HG03571 (cell line): ENCODE results near the gene SSNA1.

Source experiments
- ATAC-seq: cut with Tn5 transposase; IDR thresholded peaks from one replicate; pipeline ENCODE4 v1.9.1; 2021; ENCODE audit not compliant: unreplicated experiment

The SSNA1 gene

DNA sequence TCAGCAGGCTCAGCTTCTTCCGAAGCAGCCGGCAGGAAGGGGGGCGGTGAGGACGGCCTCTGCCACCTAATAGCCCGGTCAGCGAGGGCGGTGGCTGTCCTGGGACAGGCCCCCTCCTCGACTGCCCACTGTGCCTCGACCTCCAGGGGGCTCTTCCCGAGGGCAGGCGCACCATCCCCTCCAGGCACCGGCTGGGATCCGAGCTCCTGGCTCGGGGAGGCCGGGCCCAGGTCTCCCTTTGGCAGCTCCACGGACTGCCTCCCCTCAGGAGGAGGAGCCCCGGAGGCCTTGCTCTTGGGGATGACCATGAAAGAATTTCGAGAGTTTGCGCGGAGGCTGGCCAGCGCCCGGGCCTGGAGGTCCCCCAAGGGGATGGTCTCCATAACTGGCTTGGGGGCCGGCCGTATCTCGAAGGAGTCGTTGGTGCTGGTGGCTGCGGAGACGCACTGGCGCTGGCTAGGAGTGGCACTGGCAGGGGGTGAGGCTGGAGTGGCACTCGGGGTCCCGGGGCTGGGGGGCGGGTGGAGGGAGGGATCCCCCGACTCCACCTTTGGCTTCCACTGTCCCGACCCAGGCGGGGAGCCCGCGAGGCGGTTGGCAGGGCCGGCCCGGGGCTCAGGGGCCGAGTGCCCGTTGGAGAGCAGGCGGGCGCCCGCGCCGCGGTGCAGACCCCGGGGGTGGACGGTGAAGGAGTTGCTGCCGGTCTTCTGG is 11.1 kb downstream of the SSNA1 start:
- no peak for ATAC-seq

- ATAC-seq, result peak; percentile 80
These were observed 12.1 kb downstream of the SSNA1 start, which contains the start of gene TPRN for GRCh38 chr9:137200311-137201204. TSS of gene TPRN (minus strand) at chr9:137200741. CDS start at chr9:137200711, 30 bp downstream.

DNA sequence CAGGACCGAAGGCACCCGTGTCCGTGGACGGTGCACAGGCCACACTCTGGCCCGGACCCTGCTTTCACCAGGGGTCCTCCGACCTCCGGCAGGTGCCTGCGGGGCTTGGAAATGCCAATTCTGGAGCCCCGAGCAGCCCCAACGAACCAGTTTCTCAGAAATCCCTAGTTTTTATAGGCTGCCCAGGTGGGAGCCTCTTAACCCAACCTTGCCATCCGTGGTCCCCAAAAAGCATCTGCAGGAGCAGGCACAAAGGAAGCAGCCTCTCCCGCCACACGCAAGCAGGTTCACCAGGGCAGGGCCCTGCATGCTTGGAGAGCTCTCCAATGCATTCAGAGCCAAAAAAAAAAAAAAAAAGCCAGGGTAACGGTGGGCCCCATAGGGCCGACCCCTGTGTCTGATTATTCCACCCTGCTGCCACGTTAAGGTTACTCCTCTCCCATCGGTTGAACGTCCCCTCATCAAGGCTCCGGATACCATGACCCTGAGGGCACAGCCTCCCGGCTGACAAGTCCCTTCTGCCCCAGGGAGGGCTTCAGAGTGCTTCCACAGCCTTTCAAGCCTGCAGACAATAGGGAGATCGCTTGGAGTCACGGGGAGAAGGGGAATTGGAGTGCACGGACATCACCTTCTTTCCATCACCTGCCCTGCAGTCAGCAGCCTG is 12.9 kb downstream of the SSNA1 start:
- ATAC-seq, result no peak

DNA sequence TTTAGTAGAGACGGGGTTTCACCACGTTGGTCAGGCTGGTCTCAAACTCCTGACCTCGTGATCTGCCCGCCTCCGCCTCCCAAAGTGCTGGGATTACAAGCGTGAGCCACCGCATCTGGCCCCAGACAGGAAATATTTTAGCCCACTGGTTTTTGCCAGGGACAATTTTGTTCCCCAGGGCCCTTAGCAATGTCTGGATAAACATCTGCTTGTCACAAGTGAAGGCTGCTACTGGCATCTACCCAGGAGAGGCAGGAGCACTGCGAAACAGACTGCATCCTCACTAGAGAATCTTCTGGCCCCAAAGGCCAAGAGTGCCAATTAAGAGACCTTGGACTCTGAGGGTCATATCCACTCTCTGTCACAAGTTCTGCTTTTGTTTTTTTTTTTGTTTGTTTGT is 14.5 kb downstream of the SSNA1 start:
- ATAC-seq, result no peak

GRCh38 chr9:137204731-137205125 is 16.3 kb downstream of the SSNA1 start:
- ATAC-seq, result no peak

- no peak for ATAC-seq
These were observed 16.9 kb downstream of the SSNA1 start, which contains the start of the genes NDOR1 and TMEM203 for GRCh38 chr9:137205126-137206069. TSS of gene NDOR1 (plus strand) at chr9:137205700. CDS start at chr9:137205778, 78 bp downstream. TSS of gene TMEM203 (minus strand) at chr9:137205648. CDS start at chr9:137205414, 234 bp downstream.

GRCh38 chr9:137206602-137207001 is 18.1 kb downstream of the SSNA1 start:
- ATAC-seq, result no peak

DNA sequence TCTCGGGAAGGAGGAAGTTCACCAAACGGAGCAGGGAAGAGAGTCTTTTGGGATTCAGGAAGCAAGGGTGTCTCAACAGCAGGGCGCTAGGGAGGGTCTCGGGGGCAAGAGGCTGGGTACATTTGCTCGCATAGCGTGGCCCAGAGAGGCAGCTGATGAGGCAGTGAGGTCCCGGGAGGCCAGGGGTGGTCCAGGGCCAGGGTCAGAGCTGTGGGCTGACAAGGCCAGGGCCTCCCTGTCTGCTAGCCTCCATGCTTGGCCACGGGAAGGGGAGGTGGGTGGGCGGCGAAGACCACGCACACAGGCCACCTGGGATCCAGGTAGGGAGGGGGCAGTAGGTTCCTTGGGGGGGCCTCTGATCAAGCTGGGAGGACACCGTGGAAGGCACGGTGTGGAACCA is 23.1 kb downstream of the SSNA1 start:
- ATAC-seq, result no peak

- no peak for ATAC-seq
These were observed 24.0 kb downstream of the SSNA1 start for GRCh38 chr9:137212520-137212919.

GRCh38 chr9:137213160-137214060 is 24.9 kb downstream of the SSNA1 start:
- no peak for ATAC-seq

DNA sequence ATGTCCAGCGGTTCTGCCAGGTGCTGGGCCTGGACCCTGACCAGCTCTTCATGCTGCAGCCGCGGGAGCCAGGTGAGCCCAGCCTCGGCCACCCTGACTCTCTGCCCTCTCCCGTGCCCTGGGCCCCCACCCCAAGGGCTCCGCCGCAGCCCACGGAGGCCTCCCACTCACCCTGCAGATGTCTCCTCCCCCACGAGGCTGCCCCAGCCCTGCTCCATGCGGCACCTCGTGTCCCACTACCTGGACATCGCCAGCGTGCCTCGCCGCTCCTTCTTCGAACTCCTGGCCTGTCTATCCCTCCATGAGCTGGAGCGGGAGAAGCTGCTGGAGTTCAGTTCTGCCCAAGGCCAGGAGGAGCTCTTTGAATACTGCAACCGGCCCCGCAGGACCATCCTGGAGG is 26.1 kb downstream of the SSNA1 start:
- no peak for ATAC-seq

DNA sequence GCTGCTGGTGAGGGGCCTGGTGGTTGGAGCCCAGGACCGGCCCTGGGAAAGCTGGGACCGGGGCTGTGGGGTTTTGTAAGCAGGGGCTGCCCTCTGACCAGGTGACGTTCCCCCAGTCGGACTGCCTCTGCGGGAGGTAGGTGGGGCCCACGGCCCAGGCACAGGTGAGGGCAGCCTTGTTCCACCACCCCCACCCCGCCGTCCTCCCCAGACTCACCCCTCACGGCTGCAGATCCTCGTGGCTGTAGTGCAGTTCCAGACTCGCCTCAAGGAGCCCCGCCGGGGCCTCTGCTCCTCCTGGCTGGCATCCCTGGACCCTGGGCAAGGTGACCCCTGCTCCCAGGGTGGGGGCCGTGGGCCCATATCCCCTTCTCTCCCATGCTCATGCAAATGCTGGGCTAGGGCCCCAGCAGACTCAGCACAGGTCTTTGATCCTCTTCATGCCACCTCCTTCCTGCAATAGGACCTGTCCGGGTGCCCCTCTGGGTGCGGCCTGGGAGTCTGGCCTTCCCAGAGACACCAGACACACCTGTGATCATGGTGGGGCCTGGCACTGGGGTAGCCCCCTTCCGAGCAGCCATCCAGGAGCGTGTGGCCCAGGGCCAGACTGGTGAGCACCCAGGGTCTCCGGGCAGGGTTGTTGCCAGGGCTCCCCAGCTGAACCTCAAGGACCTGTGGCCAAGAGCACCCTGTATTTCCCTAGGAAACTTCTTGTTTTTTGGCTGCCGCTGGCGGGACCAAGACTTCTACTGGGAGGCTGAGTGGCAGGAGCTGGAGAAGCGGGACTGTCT is 26.9 kb downstream of the SSNA1 start:
- ATAC-seq, result no peak

- ATAC-seq, result no peak
These were observed 27.9 kb downstream of the SSNA1 start for GRCh38 chr9:137216188-137216965.

DNA sequence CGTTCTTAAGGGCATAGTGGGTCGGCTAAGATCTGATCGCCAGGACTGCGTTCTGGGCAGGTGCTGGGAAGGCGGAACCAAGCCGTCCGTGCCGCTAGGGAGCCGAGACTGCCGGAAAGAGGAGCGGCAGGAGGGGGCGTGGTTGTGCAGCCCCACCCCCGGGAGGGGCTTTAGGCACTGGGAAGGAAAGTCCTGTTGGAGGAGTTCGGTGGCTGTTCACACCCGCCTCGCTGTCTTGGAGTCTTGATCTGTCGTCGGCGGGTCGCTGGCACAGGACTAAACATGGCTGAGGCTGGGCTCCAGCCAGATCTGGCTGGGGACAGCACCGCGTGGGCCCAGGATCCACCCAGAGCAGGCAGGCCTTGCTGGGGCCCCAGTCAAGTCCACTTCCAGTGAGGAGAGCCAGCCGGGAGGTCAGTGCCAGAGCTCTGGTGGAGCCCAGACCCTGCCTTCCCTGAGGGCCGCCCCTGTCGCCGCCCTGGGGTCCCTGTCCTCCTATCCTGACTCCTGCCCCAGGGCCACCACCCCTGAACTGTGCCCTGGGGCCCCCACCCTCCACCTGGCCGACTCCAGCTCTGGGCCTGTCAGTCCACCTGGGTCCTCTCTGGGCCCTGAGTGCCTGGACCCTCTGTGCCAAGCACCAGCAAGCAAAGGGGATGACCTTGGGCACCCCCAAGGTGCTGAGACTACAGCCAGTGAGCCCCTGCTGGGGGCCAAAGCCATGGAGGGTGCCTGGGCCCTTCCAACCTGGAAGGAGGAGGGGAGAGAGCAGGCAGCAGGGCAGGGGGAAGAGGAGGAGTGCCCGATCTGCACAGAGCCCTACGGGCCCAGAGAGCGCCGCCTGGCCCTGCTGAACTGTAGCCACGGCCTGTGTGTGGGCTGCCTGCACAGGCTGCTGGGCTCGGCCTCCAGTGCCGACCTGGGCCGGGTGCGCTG is 29.1 kb downstream of the SSNA1 start:
- ATAC-seq, result no peak

DNA sequence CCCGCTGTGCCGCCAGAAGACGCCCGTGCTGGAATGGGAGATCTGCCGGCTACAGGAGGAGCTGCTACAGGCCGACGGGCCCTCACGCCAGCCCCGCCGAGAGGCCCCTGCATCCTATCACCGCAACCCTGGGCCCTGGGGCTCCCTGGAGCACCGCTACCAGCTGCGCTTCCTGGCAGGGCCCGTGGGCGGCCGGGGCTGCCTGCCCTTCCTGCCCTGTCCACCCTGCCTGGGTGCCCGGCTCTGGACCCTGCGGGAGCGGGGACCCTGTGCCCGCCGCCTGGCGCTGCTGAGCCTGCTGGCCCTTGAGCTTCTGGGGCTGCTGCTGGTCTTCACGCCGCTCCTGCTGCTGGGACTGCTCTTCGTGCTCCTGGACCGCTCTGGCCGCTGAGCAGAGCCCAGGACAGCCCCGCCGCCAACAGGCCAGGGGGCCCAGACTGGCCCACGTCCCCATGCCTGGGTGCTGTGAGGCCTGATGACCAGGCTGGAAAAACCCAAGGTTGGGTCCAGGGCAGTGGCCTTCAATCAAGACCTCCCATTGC is 29.8 kb downstream of the SSNA1 start:
- no peak for ATAC-seq

DNA sequence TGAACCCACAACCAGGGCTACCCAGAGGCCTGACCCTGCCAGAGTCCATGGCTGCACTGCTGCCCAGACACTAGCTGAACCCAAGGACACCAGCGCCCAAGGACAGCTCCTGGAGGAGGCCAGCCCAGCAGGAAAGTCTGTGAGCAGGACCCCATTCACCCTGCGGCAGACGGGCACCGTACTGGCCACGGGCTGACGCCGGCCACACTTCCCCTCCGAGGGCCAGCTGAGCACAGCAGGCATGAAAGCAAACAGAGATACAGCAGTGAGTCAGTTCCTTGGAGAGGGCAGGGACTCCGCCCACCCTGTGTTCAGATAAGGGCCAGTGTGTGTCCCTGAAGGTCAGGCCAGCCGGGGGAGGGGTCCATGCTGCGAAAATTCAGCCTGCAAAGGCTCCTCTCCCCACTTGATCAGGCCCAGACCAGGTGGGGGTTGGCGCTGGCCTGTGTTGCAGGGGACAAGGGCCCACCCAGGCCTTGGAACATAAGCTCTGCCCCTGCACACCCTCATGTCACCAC is 30.3 kb downstream of the SSNA1 start:
- no peak for ATAC-seq
